HEK293 (cell line): ENCODE measurements around the gene AURKB.

ENCODE experiments used
- AEBP2 ChIP-seq: fragments of 450-650 bp; formaldehyde crosslinking; IDR thresholded peaks from 2 replicates; pipeline ENCODE4 v1.5.1; 2016; ENCODE audit warnings: missing biosample characterization, missing genetic modification characterization, borderline replicate concordance
- ELK4 ChIP-seq: IDR thresholded peaks from 2 replicates; pipeline ENCODE4 v1.6.1; 2011; ENCODE audit warnings: mild to moderate bottlenecking, low read depth, low read length, borderline replicate concordance
- FEZF1 ChIP-seq: fragments of 450-650 bp; formaldehyde crosslinking; IDR thresholded peaks from 2 replicates; pipeline ENCODE4 v1.5.1; 2016; ENCODE audit warnings: missing biosample characterization, missing genetic modification characterization
- KLF8 ChIP-seq: fragments of 450-650 bp; formaldehyde crosslinking; IDR thresholded peaks from 2 replicates; pipeline ENCODE4 v1.5.1; 2016; ENCODE audit warnings: missing biosample characterization, missing genetic modification characterization
- SP2 ChIP-seq: fragments of 450-650 bp; formaldehyde crosslinking; IDR thresholded peaks from 2 replicates; pipeline ENCODE4 v1.5.1; 2016; ENCODE audit warnings: missing biosample characterization, missing genetic modification characterization
- ZBTB10 ChIP-seq: fragments of 450-650 bp; formaldehyde crosslinking; IDR thresholded peaks from 2 replicates; pipeline ENCODE4 v1.5.1; 2016; ENCODE audit warnings: missing biosample characterization, missing genetic modification characterization
- ZBTB17 ChIP-seq: fragments of 450-650 bp; formaldehyde crosslinking; IDR thresholded peaks from 2 replicates; pipeline ENCODE4 v1.5.1; 2016; ENCODE audit warnings: missing biosample characterization, missing genetic modification characterization
- ZBTB48 ChIP-seq: fragments of 450-650 bp; formaldehyde crosslinking; IDR thresholded peaks from 2 replicates; pipeline ENCODE4 v1.5.1; 2016; ENCODE audit warnings: missing biosample characterization, missing genetic modification characterization
- ZNF146 ChIP-seq: fragments of 450-650 bp; formaldehyde crosslinking; IDR thresholded peaks from 2 replicates; pipeline ENCODE4 v1.5.1; 2016; ENCODE audit warnings: missing biosample characterization, missing genetic modification characterization
- ZNF16 ChIP-seq: fragments of 450-650 bp; formaldehyde crosslinking; IDR thresholded peaks from 2 replicates; pipeline ENCODE4 v1.5.1; 2016; ENCODE audit warnings: low read depth, missing biosample characterization, missing genetic modification characterization
- ZNF184 ChIP-seq: fragments of 450-650 bp; IDR thresholded peaks from 2 replicates; pipeline ENCODE4 v1.5.1; 2018; ENCODE audit warnings: missing biosample characterization, mild to moderate bottlenecking, missing genetic modification characterization
- ZNF239 ChIP-seq: fragments of 450-650 bp; formaldehyde crosslinking; IDR thresholded peaks from 2 replicates; pipeline ENCODE4 v1.5.1; 2016; ENCODE audit warnings: missing biosample characterization, missing genetic modification characterization
- ZNF324 ChIP-seq: fragments of 450-650 bp; formaldehyde crosslinking; IDR thresholded peaks from 2 replicates; pipeline ENCODE4 v1.5.1; 2016; ENCODE audit warnings: missing biosample characterization, missing genetic modification characterization
- ZNF335 ChIP-seq: fragments of 450-650 bp; formaldehyde crosslinking; conservative IDR thresholded peaks from 2 replicates; pipeline ENCODE4 v1.5.1; 2016; ENCODE audit warnings: missing biosample characterization, missing genetic modification characterization
- ZNF37A ChIP-seq: fragments of 450-650 bp; IDR thresholded peaks from 2 replicates; pipeline ENCODE4 v1.5.1; 2018; ENCODE audit warnings: missing biosample characterization, missing genetic modification characterization
- ZNF426 ChIP-seq: fragments of 450-650 bp; formaldehyde crosslinking; IDR thresholded peaks from 2 replicates; pipeline ENCODE4 v1.5.1; 2017; ENCODE audit warnings: missing biosample characterization, missing genetic modification characterization, mild to moderate bottlenecking, inconsistent platforms, moderate library complexity
- ZNF521 ChIP-seq: fragments of 450-650 bp; formaldehyde crosslinking; IDR thresholded peaks from 2 replicates; pipeline ENCODE4 v1.5.1; 2017; ENCODE audit warnings: missing biosample characterization, mild to moderate bottlenecking, missing genetic modification characterization
- ZNF529 ChIP-seq: fragments of 450-650 bp; formaldehyde crosslinking; IDR thresholded peaks from 2 replicates; pipeline ENCODE4 v1.5.1; 2017; ENCODE audit warnings: missing genetic modification characterization, missing biosample characterization; ENCODE audit not compliant: insufficient replicate concordance
- ZNF571 ChIP-seq: fragments of 450-650 bp; formaldehyde crosslinking; IDR thresholded peaks from 2 replicates; pipeline ENCODE4 v1.5.0; 2017; ENCODE audit warnings: missing biosample characterization, missing genetic modification characterization
- ZNF626 ChIP-seq: fragments of 450-650 bp; sonication (Bioruptor Pico); formaldehyde crosslinking; IDR thresholded peaks from 2 replicates; pipeline ENCODE4 v1.5.1; 2018; ENCODE audit warnings: missing biosample characterization, missing genetic modification characterization, inconsistent platforms
- ZNF654 ChIP-seq: fragments of 450-650 bp; formaldehyde crosslinking; IDR thresholded peaks from 2 replicates; pipeline ENCODE4 v1.5.1; 2016; ENCODE audit warnings: low read depth, missing biosample characterization, missing genetic modification characterization
- TF ChIP-seq, protein P1 (sequence below): fragments of 450-650 bp; formaldehyde crosslinking; IDR thresholded peaks from 2 replicates; pipeline ENCODE4 v1.5.1; 2016; ENCODE audit warnings: missing biosample characterization, missing genetic modification characterization
- TF ChIP-seq, protein P2 (sequence below): fragments of 450-650 bp; formaldehyde crosslinking; IDR thresholded peaks from 2 replicates; pipeline ENCODE4 v1.5.1; 2016; ENCODE audit warnings: missing biosample characterization, missing genetic modification characterization
- TF ChIP-seq, protein P3 (sequence below): fragments of 450-650 bp; formaldehyde crosslinking; conservative IDR thresholded peaks from 2 replicates; pipeline ENCODE4 v1.5.1; 2016; ENCODE audit warnings: low read depth, missing biosample characterization, missing genetic modification characterization

AURKB gene

DNA sequence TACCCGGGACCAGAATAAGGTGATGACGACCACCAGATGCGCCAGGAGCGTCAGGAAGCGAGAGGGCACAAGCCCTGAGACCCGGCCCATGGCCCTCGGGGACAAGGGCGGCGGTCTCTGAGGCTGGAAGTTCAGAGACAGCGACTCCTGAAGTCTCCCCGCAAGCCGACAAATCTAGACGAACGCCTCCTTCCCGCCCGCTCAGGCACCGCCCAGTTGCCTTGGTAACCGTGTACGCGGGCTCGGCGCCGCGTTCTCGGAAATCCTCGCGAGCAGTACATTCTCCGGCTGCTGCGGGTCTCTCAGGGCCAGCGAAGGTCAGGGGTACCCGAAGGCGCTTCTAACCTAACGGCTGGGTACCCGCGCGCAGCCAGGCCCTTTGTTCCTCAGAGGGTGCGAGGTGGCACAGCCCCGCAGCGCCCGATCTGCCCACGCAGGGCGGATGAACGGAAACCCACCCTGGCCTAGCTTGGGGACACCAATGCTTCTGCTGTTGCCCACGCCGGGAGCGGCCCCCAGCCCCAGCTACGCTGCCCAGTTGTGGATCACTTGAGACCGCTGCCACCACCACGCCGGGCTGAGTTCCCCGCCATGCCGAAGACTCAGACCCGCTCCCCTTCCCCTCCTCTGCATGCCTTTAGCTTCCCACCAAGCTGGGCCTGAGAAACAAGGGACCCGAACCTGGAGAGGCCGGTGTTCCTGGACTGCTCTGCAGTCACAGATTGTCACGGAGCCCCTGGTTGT is 34.0 kb downstream of the AURKB start, which contains the start of gene TMEM107 (continued):
- TF ChIP-seq, protein P1, sequence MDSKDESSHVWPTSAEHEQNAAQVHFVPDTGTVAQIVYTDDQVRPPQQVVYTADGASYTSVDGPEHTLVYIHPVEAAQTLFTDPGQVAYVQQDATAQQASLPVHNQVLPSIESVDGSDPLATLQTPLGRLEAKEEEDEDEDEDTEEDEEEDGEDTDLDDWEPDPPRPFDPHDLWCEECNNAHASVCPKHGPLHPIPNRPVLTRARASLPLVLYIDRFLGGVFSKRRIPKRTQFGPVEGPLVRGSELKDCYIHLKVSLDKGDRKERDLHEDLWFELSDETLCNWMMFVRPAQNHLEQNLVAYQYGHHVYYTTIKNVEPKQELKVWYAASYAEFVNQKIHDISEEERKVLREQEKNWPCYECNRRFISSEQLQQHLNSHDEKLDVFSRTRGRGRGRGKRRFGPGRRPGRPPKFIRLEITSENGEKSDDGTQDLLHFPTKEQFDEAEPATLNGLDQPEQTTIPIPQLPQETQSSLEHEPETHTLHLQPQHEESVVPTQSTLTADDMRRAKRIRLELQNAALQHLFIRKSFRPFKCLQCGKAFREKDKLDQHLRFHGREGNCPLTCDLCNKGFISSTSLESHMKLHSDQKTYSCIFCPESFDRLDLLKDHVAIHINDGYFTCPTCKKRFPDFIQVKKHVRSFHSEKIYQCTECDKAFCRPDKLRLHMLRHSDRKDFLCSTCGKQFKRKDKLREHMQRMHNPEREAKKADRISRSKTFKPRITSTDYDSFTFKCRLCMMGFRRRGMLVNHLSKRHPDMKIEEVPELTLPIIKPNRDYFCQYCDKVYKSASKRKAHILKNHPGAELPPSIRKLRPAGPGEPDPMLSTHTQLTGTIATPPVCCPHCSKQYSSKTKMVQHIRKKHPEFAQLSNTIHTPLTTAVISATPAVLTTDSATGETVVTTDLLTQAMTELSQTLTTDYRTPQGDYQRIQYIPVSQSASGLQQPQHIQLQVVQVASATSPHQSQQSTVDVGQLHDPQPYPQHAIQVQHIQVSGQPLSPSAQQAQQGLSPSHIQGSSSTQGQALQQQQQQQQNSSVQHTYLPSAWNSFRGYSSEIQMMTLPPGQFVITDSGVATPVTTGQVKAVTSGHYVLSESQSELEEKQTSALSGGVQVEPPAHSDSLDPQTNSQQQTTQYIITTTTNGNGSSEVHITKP (tag by site-specific recombination) = no peak
- no peak; the same call in 1 of the 2 replicates for TF ChIP-seq ZNF324 (tag by site-specific recombination)
- peak; percentile 71 for TF ChIP-seq SP2 (tag by site-specific recombination)
- peak; percentile 70; the same call in 1 of the 2 replicates for TF ChIP-seq ZBTB10
- no peak for TF ChIP-seq ZNF16 (tag by site-specific recombination)
- TF ChIP-seq ZNF426 (tag by site-specific recombination) = no peak
- no peak for TF ChIP-seq FEZF1
- no peak for TF ChIP-seq ZNF37A
- TF ChIP-seq, protein P2, sequence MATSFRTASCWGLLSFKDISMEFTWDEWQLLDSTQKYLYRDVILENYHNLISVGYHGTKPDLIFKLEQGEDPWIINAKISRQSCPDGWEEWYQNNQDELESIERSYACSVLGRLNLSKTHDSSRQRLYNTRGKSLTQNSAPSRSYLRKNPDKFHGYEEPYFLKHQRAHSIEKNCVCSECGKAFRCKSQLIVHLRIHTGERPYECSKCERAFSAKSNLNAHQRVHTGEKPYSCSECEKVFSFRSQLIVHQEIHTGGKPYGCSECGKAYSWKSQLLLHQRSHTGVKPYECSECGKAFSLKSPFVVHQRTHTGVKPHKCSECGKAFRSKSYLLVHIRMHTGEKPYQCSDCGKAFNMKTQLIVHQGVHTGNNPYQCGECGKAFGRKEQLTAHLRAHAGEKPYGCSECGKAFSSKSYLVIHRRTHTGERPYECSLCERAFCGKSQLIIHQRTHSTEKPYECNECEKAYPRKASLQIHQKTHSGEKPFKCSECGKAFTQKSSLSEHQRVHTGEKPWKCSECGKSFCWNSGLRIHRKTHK = no peak
- TF ChIP-seq ZNF335 (tag by site-specific recombination) = peak; percentile 69; the same call in 1 of the 2 replicates
- peak; percentile 82 for TF ChIP-seq ZBTB17 (tag by site-specific recombination)
- TF ChIP-seq ZNF239 (tag by site-specific recombination) = no peak
- TF ChIP-seq ZNF571 (tag by site-specific recombination) = no peak
- no peak for TF ChIP-seq ZNF654
- TF ChIP-seq ZNF521 (tag by site-specific recombination) = no peak
- no peak for TF ChIP-seq ZNF626 (tag by site-specific recombination)
- no peak for TF ChIP-seq AEBP2
- TF ChIP-seq ZNF529 = no peak
- TF ChIP-seq, protein P3, sequence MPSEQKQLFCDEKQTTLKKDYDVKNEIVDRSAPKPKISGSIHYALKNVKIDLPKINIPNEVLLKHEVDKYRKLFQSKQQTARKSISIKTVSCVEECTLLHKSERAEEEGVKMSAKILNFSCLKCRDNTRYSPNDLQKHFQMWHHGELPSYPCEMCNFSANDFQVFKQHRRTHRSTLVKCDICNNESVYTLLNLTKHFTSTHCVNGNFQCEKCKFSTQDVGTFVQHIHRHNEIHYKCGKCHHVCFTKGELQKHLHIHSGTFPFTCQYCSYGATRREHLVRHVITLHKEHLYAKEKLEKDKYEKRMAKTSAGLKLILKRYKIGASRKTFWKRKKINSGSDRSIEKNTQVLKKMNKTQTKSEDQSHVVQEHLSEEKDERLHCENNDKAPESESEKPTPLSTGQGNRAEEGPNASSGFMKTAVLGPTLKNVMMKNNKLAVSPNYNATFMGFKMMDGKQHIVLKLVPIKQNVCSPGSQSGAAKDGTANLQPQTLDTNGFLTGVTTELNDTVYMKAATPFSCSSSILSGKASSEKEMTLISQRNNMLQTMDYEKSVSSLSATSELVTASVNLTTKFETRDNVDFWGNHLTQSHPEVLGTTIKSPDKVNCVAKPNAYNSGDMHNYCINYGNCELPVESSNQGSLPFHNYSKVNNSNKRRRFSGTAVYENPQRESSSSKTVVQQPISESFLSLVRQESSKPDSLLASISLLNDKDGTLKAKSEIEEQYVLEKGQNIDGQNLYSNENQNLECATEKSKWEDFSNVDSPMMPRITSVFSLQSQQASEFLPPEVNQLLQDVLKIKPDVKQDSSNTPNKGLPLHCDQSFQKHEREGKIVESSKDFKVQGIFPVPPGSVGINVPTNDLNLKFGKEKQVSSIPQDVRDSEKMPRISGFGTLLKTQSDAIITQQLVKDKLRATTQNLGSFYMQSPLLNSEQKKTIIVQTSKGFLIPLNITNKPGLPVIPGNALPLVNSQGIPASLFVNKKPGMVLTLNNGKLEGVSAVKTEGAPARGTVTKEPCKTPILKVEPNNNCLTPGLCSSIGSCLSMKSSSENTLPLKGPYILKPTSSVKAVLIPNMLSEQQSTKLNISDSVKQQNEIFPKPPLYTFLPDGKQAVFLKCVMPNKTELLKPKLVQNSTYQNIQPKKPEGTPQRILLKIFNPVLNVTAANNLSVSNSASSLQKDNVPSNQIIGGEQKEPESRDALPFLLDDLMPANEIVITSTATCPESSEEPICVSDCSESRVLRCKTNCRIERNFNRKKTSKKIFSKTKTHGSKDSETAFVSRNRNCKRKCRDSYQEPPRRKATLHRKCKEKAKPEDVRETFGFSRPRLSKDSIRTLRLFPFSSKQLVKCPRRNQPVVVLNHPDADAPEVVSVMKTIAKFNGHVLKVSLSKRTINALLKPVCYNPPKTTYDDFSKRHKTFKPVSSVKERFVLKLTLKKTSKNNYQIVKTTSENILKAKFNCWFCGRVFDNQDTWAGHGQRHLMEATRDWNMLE (tag by site-specific recombination) = no peak
- TF ChIP-seq ZBTB48 (tag by site-specific recombination) = peak; percentile 83
- TF ChIP-seq ELK4 = no peak
- TF ChIP-seq ZNF146 = no peak
- TF ChIP-seq KLF8 = peak; percentile 65; the same call in 1 of the 2 replicates
- TF ChIP-seq ZNF184 = no peak
